HEK293 (cell line): ENCODE measurements around the gene PUDP.
A peak's percentile ranks its signal among the peaks of the same experiment; 100 is the strongest.

Source experiments
- CTCF ChIA-PET: fragments of 350-600 bp; formaldehyde crosslinking; extraction: SDS; loops from one replicate; lab custom pipeline; 2021; ENCODE audit warnings: antibody characterized with exemption; lab: Yijun Ruan, JAX
- POLR2A ChIA-PET: fragments of 300-600 bp; formaldehyde crosslinking; extraction: SDS; loops from one replicate; lab custom pipeline; 2020; ENCODE audit warnings: antibody characterized with exemption, inconsistent platforms; lab: Yijun Ruan, JAX
- H3K27ac ChIP-seq: fragments of 200-500 bp; sonication (Bioruptor generic); 2 replicates; pipeline ENCODE4 v1.5.1; 2014; ENCODE audit warnings: low read depth, low read length, control low read depth, inconsistent platforms; ENCODE audit errors: extremely low read depth
- H3K36me3 ChIP-seq, 2 experiments: fragments of 200-500 bp in 1 of 2; sonication (Bioruptor generic) in 1 of 2; 1 replicate in 1 of 2; 2 replicates in 1 of 2; pipeline ENCODE4 v1.5.1; 2014 to 2017; ENCODE audit warnings: inconsistent platforms in 2 of 2, low read length in 2 of 2; ENCODE audit not compliant: control insufficient read depth in 2 of 2, insufficient read depth in 1 of 2
- H3K4me1 ChIP-seq: fragments of 200-500 bp; sonication (Bioruptor generic); 2 replicates; pipeline ENCODE4 v1.5.1; 2014; ENCODE audit warnings: mild to moderate bottlenecking, low read length, inconsistent platforms; ENCODE audit not compliant: control insufficient read depth, insufficient read depth
- H3K4me3 ChIP-seq: 2 replicates; pipeline ENCODE4 v1.5.1; 2011; ENCODE audit warnings: low read depth, mild to moderate bottlenecking, control low read depth, low read length, moderate library complexity
- H3K9me3 ChIP-seq: fragments of 200-500 bp; sonication (Bioruptor generic); 2 replicates; pipeline ENCODE4 v1.5.1; 2014; ENCODE audit warnings: low read depth, low read length, inconsistent platforms; ENCODE audit not compliant: control insufficient read depth, insufficient read depth
- BCL11B ChIP-seq: fragments of 450-650 bp; formaldehyde crosslinking; IDR thresholded peaks from 2 replicates; pipeline ENCODE4 v1.5.1; 2016; ENCODE audit warnings: low read depth, missing biosample characterization, missing genetic modification characterization
- KLF16 ChIP-seq: fragments of 450-650 bp; formaldehyde crosslinking; IDR thresholded peaks from 2 replicates; pipeline ENCODE4 v1.5.1; 2017; ENCODE audit warnings: missing biosample characterization, missing genetic modification characterization
- MEIS1 ChIP-seq: sonication (generic); formaldehyde crosslinking; IDR thresholded peaks from 2 replicates; pipeline ENCODE4 v1.8.1; 2022; ENCODE audit warnings: missing genetic modification reagents, mild to moderate bottlenecking, borderline replicate concordance
- MZF1 ChIP-seq: fragments of 450-650 bp; formaldehyde crosslinking; IDR thresholded peaks from 2 replicates; pipeline ENCODE4 v1.5.1; 2017; ENCODE audit warnings: missing biosample characterization, missing genetic modification characterization, borderline replicate concordance
- OSR2 ChIP-seq: fragments of 450-650 bp; formaldehyde crosslinking; IDR thresholded peaks from 2 replicates; pipeline ENCODE4 v1.5.1; 2016; ENCODE audit warnings: missing biosample characterization, missing genetic modification characterization
- SP3 ChIP-seq: fragments of 450-650 bp; formaldehyde crosslinking; IDR thresholded peaks from 2 replicates; pipeline ENCODE4 v1.5.1; 2016; ENCODE audit warnings: missing biosample characterization, missing genetic modification characterization
- ZBTB1 ChIP-seq: fragments of 450-650 bp; formaldehyde crosslinking; IDR thresholded peaks from 2 replicates; pipeline ENCODE4 v1.5.1; 2016; ENCODE audit warnings: missing biosample characterization, missing genetic modification characterization
- ZBTB20 ChIP-seq: fragments of 450-650 bp; formaldehyde crosslinking; IDR thresholded peaks from 2 replicates; pipeline ENCODE4 v1.5.1; 2016; ENCODE audit warnings: missing biosample characterization, missing genetic modification characterization
- ZNF214 ChIP-seq: fragments of 450-650 bp; formaldehyde crosslinking; IDR thresholded peaks from 2 replicates; pipeline ENCODE4 v1.5.1; 2017; ENCODE audit warnings: missing biosample characterization, mild to moderate bottlenecking, missing genetic modification characterization, borderline replicate concordance
- ZNF302 ChIP-seq: fragments of 450-650 bp; formaldehyde crosslinking; IDR thresholded peaks from 2 replicates; pipeline ENCODE4 v1.5.1; 2016; ENCODE audit warnings: missing biosample characterization, missing genetic modification characterization, low read depth
- ZNF366 ChIP-seq: fragments of 450-650 bp; formaldehyde crosslinking; conservative IDR thresholded peaks from 2 replicates; pipeline ENCODE4 v1.5.1; 2016; ENCODE audit warnings: missing biosample characterization, missing genetic modification characterization
- ZNF398 ChIP-seq: fragments of 450-650 bp; formaldehyde crosslinking; IDR thresholded peaks from 2 replicates; pipeline ENCODE4 v1.5.1; 2017; ENCODE audit warnings: missing biosample characterization, missing genetic modification characterization
- ZNF501 ChIP-seq: fragments of 450-650 bp; formaldehyde crosslinking; IDR thresholded peaks from 2 replicates; pipeline ENCODE4 v1.5.1; 2016; ENCODE audit warnings: missing biosample characterization, missing genetic modification characterization
- ZNF530 ChIP-seq: fragments of 450-650 bp; formaldehyde crosslinking; IDR thresholded peaks from 2 replicates; pipeline ENCODE4 v1.5.1; 2016; ENCODE audit warnings: low read depth, missing biosample characterization, missing genetic modification characterization
- ZNF548 ChIP-seq: fragments of 450-650 bp; formaldehyde crosslinking; IDR thresholded peaks from 2 replicates; pipeline ENCODE4 v1.5.1; 2016; ENCODE audit warnings: missing biosample characterization, missing genetic modification characterization
- ZNF560 ChIP-seq: fragments of 450-650 bp; formaldehyde crosslinking; IDR thresholded peaks from 2 replicates; pipeline ENCODE4 v1.5.1; 2017; ENCODE audit warnings: missing biosample characterization, missing genetic modification characterization, borderline replicate concordance
- ZNF639 ChIP-seq: fragments of 450-650 bp; formaldehyde crosslinking; IDR thresholded peaks from 2 replicates; pipeline ENCODE4 v1.5.1; 2016; ENCODE audit warnings: missing biosample characterization, missing genetic modification characterization
- ZNF660 ChIP-seq: fragments of 450-650 bp; IDR thresholded peaks from 2 replicates; pipeline ENCODE4 v1.5.1; 2018; ENCODE audit warnings: missing biosample characterization, mild to moderate bottlenecking, missing genetic modification characterization
- ZNF785 ChIP-seq: fragments of 450-650 bp; formaldehyde crosslinking; IDR thresholded peaks from 2 replicates; pipeline ENCODE4 v1.5.1; 2016; ENCODE audit warnings: missing biosample characterization, missing genetic modification characterization
- ZSCAN23 ChIP-seq: fragments of 450-650 bp; formaldehyde crosslinking; IDR thresholded peaks from 2 replicates; pipeline ENCODE4 v1.5.1; 2016; ENCODE audit warnings: missing biosample characterization, missing genetic modification characterization

Gene PUDP

GRCh38 chrX:7146703-7147412 is 1.1 kb downstream of the PUDP start:
- H3K4me3 ChIP-seq: peak overlapping the region; percentile 99
- no peak overlapping the region for H3K27ac ChIP-seq
- H3K9me3 ChIP-seq: no peaks in the 10 kb centered on the region
- TF ChIP-seq ZNF501 (tag by site-specific recombination) (no peak), ZNF214 (tag by site-specific recombination) (no peak)
- ChIA-PET POLR2A (no interaction called here), CTCF (interaction anchor here (0.6 to 1.7 kb wide), 5 partner anchors 14 to 581 kb away, joined by 3 to 8 read pairs (median 4); no protein-coding TSS in a partner anchor)
- H3K36me3 ChIP-seq: no peaks in the 10 kb centered on the region
- H3K4me1 ChIP-seq: no peaks in the 10 kb centered on the region

- Histone ChIP-seq H3K9me3 (no peaks in the 10 kb centered on the region), H3K4me3 (no peak overlapping the region), H3K27ac (no peak overlapping the region), H3K36me3 (no peaks in the 10 kb centered on the region), H3K4me1 (no peaks in the 10 kb centered on the region)
- CTCF ChIA-PET: interaction anchor here (0.6 to 1.7 kb wide), 5 partner anchors 13 to 871 kb away, joined by 3 to 5 read pairs (median 3); no protein-coding TSS in a partner anchor
- TF ChIP-seq ZBTB20 (tag by site-specific recombination) (no peak), ZNF560 (tag by site-specific recombination) (no peak), ZNF548 (no peak), SP3 (tag by site-specific recombination) (no peak), ZNF660 (no peak), ZSCAN23 (no peak), ZNF214 (tag by site-specific recombination) (no peak), MZF1 (tag by site-specific recombination) (no peak), OSR2 (no peak)
- POLR2A ChIA-PET: no interaction called here
Observed at GRCh38 chrX:7146020-7146702, 1.8 kb downstream of the PUDP start.

GRCh38 chrX:7145454-7145853 is 2.5 kb downstream of the PUDP start:
- POLR2A ChIA-PET: no interaction called here
- Histone ChIP-seq H3K9me3 (no peaks in the 10 kb centered on the region), H3K4me3 (no peak overlapping the region), H3K4me1 (no peaks in the 10 kb centered on the region), H3K36me3 (no peaks in the 10 kb centered on the region), H3K27ac (no peak overlapping the region)
- TF ChIP-seq ZNF530 (tag by site-specific recombination): no peak
- TF ChIP-seq ZNF302 (tag by site-specific recombination): no peak
- CTCF ChIA-PET: no interaction called here

GRCh38 chrX:7143941-7144525 is 3.9 kb downstream of the PUDP start:
- no peaks in the 10 kb centered on the region for H3K36me3 ChIP-seq
- H3K27ac ChIP-seq: no peak overlapping the region
- no peak for TF ChIP-seq ZNF366 (tag by site-specific recombination)
- TF ChIP-seq, all 188 proteins: peak for 0
- ChIA-PET POLR2A (no interaction called here), CTCF (no interaction called here)
- Histone ChIP-seq H3K4me1 (no peaks in the 10 kb centered on the region), H3K9me3 (no peaks in the 10 kb centered on the region), H3K4me3 (no peak overlapping the region)

- Histone ChIP-seq H3K4me3 (no peak overlapping the region), H3K9me3 (no peaks in the 10 kb centered on the region), H3K36me3 (no peaks in the 10 kb centered on the region), H3K4me1 (no peaks in the 10 kb centered on the region), H3K27ac (no peak overlapping the region)
- POLR2A ChIA-PET: no interaction called here
- CTCF ChIA-PET: no interaction called here
- no peak for TF ChIP-seq ZNF398
- no peak for TF ChIP-seq ZNF639 (tag by site-specific recombination)
- TF ChIP-seq ZBTB1: no peak
- TF ChIP-seq MEIS1 (CRISPR knock-in tag): no peak
- no peak for TF ChIP-seq ZNF785 (tag by site-specific recombination)
- TF ChIP-seq KLF16 (tag by site-specific recombination): no peak
- no peak for TF ChIP-seq BCL11B (tag by site-specific recombination)
Observed at GRCh38 chrX:7143076-7143475, 4.9 kb downstream of the PUDP start.
